ENCODE measurements around the gene MIF4GD. TPM values are rescaled to one million over a fixed set of nuclear protein-coding genes. Genes with fewer than 3 reads are reported as not detected.
A peak's percentile ranks its signal among the peaks of the same experiment; 100 is the strongest.

The MIF4GD gene
- total RNA-seq (2014; rRNA removed; shearing (Covaris generic)) (15.5 and 15.9 TPM in 2 replicates), polyA plus RNA-seq (2016; fragmentation: Nextera tagmentation; extraction: Ambion mirVana) (9.4 and 11.3 TPM in 2 replicates)
- long read RNA-seq, transcript MIF4GD-202 (6 exons, 1,306 nt), result major isoform, 13 of 30 reads
- long read RNA-seq, transcript MIF4GD-208 (7 exons, 1,419 nt), result minor isoform, 5 of 30 reads
- long read RNA-seq, partial matches to known transcripts, result 3 of 30 reads
- long read RNA-seq, other reads (novel, unspliced or antisense), result 4 of 30 reads

GRCh38 chr17:75270966-75271232, at the start of gene MIF4GD:
Gene MIF4GD (minus strand): TSS chr17:75271231. CDS start chr17:75270195, 1,036 bp downstream.
- Histone ChIP-seq H3K4me3 (peak within 1 kb of the TSS; percentile 99), H2AFZ (peak within 1 kb of the TSS; percentile 98), H3K27ac (ENCODE audit: low read depth) (peak within 1 kb of the TSS; percentile 66), H4K20me1 (replicated peaks; ENCODE audit: insufficient read depth) (no peaks in the 10 kb centered on the region; the same call in 1 of the 2 replicates), H3K4me2 (peak within 1 kb of the TSS; percentile 99), H3K27me3 (ENCODE audit: insufficient read depth) (no peaks in the 10 kb centered on the region), H3F3A (replicated peaks; ENCODE audit: low read depth) (peaks cover 42% of the 10 kb centered on the region), H3K36me3 (ENCODE audit: insufficient read depth) (peaks cover 6% of the 10 kb centered on the region; the same call in 1 of the 2 replicates), H3K9me2 (ENCODE audit: insufficient read depth) (no peaks in the 10 kb centered on the region), H3K79me2 (replicated peaks; ENCODE audit: insufficient read depth) (no peaks in the 10 kb centered on the region), H3K4me1 (ENCODE audit: insufficient read depth) (peaks cover 10% of the 10 kb centered on the region)
- ATAC-seq, result no peak
- Mint-ChIP-seq H3K9me3 (no peaks in the 10 kb centered on the region), H3K4me1 (peaks cover 21% of the 10 kb centered on the region), H3K27ac (no peak within 1 kb of the TSS), H3K36me3 (ENCODE audit: low read depth) (peaks cover 28% of the 10 kb centered on the region), H3K4me3 (peak within 1 kb of the TSS; percentile 81), H3K27me3 (ENCODE audit: insufficient read depth, low read depth, poor library complexity) (peaks cover 17% of the 10 kb centered on the region)
- DNase-seq (ENCODE audit: low spot score), result no peak
- peak; percentile 44; the same call in 1 of the 2 replicates for TF ChIP-seq POLR2AphosphoS5 (IDR thresholded peaks at IDR 0.05; ENCODE audit: low read depth)
- no peak for TF ChIP-seq NANOG (IDR thresholded peaks at IDR 0.05; ENCODE audit: borderline replicate concordance)
- no peak for TF ChIP-seq STAT1 (IDR thresholded peaks at IDR 0.05; ENCODE audit: unreplicated experiment)
- no peak for TF ChIP-seq ETS1 (IDR thresholded peaks at IDR 0.05)
- no peak for TF ChIP-seq REST (IDR thresholded peaks at IDR 0.05; ENCODE audit: unreplicated experiment)

DNA sequence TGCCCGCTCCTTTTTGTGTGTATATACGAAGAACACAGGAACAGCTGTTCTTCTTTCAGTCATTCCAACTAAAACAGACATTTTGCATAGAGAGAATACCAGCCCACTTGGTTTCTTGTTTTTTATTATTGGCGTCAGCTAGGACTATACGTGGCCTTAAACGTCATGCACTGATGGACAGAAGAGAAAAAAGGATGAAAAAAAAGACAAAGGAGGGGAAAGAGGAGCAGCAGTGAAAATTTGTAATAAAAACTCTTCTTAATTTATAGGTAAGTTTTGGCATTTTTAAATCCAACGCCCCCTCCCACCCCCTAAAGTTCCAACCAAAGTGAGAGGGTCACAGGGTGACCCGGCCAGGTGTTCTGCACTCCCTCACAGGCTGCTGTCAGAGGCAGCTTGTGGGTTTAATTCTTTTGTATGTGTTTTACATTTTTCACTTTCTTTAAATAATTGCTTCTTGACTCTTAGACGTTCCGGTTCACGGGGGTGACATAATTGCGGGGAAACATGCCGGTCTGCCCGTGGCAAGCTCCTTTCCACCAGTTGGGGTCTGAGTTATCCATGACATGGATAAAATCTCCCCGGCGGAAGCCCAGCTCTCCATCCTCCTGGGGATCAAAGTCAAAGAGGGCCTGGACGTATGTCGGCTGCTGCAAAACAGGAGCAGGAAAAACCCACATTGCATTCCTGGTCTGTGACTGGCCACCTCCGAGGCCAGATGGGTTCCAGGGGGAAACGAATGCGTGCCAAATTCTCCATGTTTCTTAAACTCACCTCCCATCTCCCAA, 49.1 kb upstream of the MIF4GD start:
- ATAC-seq, result no peak

More for the DNA sequence above, 49.1 kb upstream of the MIF4GD start:
- no peak overlapping the region for H3K4me3 Mint-ChIP-seq
- H3K27ac Mint-ChIP-seq, result no peak overlapping the region; the same call in 1 of the 2 replicates
- peaks cover 20% of the 10 kb centered on the region for H3K36me3 ChIP-seq (ENCODE audit: insufficient read depth)
- H3K9me2 ChIP-seq (ENCODE audit: insufficient read depth), result no peaks in the 10 kb centered on the region
- H3K27me3 ChIP-seq (ENCODE audit: insufficient read depth), result no peaks in the 10 kb centered on the region
- H3K79me2 ChIP-seq (replicated peaks; ENCODE audit: insufficient read depth), result peaks cover 12% of the 10 kb centered on the region; the same call in 1 of the 2 replicates
- peaks cover 17% of the 10 kb centered on the region for H3K4me1 ChIP-seq (ENCODE audit: insufficient read depth)
- DNase-seq (ENCODE audit: low spot score), result no peak
- H4K20me1 ChIP-seq (replicated peaks; ENCODE audit: insufficient read depth), result peaks cover 3% of the 10 kb centered on the region; the same call in 1 of the 2 replicates
- H3K27me3 Mint-ChIP-seq (ENCODE audit: insufficient read depth, low read depth, poor library complexity), result peaks cover 9% of the 10 kb centered on the region
- peak overlapping the region; percentile 59 for H3K27ac ChIP-seq (ENCODE audit: low read depth)
- peaks cover 13% of the 10 kb centered on the region for H3K4me1 Mint-ChIP-seq
- H2AFZ ChIP-seq, result no peak overlapping the region
- no peak overlapping the region for H3K4me2 ChIP-seq
- TF ChIP-seq ETS1 (IDR thresholded peaks at IDR 0.05) (no peak), ZNF331 (CRISPR knock-in tag; IDR thresholded peaks at IDR 0.05; ENCODE audit: low read depth) (no peak), NANOG (IDR thresholded peaks at IDR 0.05; ENCODE audit: borderline replicate concordance) (no peak), JUNB (IDR thresholded peaks at IDR 0.05; ENCODE audit: unreplicated experiment) (no peak), REST (IDR thresholded peaks at IDR 0.05; ENCODE audit: unreplicated experiment) (no peak), STAT1 (IDR thresholded peaks at IDR 0.05; ENCODE audit: unreplicated experiment) (no peak), EZH2phosphoT487 (IDR thresholded peaks at IDR 0.05; ENCODE audit: unreplicated experiment) (no peak)
- TF ChIP-seq, protein P1, sequence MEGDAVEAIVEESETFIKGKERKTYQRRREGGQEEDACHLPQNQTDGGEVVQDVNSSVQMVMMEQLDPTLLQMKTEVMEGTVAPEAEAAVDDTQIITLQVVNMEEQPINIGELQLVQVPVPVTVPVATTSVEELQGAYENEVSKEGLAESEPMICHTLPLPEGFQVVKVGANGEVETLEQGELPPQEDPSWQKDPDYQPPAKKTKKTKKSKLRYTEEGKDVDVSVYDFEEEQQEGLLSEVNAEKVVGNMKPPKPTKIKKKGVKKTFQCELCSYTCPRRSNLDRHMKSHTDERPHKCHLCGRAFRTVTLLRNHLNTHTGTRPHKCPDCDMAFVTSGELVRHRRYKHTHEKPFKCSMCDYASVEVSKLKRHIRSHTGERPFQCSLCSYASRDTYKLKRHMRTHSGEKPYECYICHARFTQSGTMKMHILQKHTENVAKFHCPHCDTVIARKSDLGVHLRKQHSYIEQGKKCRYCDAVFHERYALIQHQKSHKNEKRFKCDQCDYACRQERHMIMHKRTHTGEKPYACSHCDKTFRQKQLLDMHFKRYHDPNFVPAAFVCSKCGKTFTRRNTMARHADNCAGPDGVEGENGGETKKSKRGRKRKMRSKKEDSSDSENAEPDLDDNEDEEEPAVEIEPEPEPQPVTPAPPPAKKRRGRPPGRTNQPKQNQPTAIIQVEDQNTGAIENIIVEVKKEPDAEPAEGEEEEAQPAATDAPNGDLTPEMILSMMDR (conservative IDR thresholded peaks at IDR 0.05; ENCODE audit: low read depth in 2 of 2), result no peak
- peaks cover 15% of the 10 kb centered on the region; the same call in 1 of the 2 replicates for H3F3A ChIP-seq (replicated peaks; ENCODE audit: low read depth)
- no peak overlapping the region for H3K4me3 ChIP-seq
- peaks cover 39% of the 10 kb centered on the region for H3K36me3 Mint-ChIP-seq (ENCODE audit: low read depth)
- H3K9me3 Mint-ChIP-seq, result no peaks in the 10 kb centered on the region
